Femur (tissue), 1 donor: Measurements from ENCODE around the gene RGS19.

Source experiments
- DNase-seq: peaks from one replicate; pipeline ENCODE4 v3.0.0-alpha.2; 2017

RGS19 gene

DNA sequence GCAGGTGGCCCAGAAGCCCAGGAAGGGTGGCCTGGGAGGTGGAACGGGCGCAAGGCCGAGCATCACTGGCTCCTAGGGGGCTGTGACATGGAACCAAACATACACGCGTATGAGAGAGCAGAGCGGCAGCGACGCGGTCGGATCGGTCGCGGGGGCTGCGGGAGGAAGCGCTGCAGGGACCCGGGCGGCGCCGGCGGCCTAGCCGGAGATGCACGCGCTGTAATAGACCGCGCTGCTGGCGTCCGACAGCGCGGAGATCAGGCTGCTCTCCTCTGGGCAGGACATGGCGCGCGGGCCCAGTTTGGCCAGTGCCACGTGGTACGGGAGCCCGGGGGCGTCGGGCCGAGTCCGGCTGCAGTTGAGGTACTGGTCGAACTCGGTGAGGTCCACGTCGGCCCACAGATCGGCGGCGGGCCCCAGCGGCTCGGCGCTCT is 31.3 kb downstream of the RGS19 start:
- no peak for DNase-seq

- no peak for DNase-seq
Measured at GRCh38 chr20:64047046-64047389, 32.3 kb downstream of the RGS19 start.

DNA sequence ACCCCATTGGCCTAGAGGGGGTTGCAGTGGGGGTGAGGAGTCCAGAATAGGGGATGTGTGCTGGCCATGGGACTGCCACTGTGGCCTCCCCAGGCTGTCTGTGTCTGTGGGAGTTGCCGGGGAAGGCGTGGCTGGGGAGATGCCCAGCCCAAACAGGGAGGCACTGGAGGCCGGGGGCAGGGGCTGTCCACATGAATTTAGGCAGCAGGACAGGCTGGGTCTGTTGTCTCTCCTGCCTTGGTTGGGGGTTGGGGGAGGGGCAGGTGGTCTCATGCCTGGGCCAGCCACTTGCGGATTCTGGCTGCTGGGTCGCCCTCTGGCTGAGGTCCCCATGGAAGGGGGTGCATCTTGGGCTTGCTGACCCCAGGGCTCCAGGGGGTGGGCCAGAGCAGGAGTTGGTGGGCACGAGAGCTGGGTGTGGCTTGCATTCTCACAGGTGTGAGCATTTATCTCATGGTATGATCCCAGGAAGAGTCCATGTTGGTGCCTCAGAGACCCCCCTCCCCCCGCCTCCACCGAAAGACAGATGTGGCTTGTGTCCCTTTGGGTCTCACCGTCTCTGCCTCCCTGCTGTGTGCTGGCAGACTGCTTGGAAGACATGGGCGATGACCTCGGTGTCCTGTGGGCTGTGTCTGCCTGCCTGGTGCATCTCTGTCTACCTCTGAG is 33.8 kb downstream of the RGS19 start:
- DNase-seq: no peak

- DNase-seq: no peak
Measured at GRCh38 chr20:64044484-64045247, 34.7 kb downstream of the RGS19 start.

DNA sequence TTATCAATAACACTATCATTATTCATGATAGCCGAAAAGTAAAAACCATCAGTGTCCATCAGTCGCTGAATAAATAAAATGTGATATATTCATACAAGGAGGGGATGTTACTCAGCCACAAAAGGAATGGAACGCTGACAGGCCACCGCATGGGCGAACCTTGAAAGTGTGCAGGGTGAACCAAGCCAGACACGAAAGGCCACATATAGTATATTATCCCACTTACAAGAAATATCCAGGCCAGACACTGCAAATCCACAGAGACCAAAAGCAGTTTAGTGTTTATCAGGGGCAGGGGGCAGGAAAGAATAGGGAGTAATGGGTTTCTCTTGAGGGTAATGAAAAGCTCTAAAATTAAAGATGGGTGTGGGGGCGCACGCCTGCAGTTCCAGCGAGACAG is 35.5 kb downstream of the RGS19 start:
- DNase-seq: no peak

- DNase-seq: no peak
Measured at GRCh38 chr20:64042054-64042781, 37.1 kb downstream of the RGS19 start.

GRCh38 chr20:64041781-64042053 is 37.6 kb downstream of the RGS19 start:
- no peak for DNase-seq

DNA sequence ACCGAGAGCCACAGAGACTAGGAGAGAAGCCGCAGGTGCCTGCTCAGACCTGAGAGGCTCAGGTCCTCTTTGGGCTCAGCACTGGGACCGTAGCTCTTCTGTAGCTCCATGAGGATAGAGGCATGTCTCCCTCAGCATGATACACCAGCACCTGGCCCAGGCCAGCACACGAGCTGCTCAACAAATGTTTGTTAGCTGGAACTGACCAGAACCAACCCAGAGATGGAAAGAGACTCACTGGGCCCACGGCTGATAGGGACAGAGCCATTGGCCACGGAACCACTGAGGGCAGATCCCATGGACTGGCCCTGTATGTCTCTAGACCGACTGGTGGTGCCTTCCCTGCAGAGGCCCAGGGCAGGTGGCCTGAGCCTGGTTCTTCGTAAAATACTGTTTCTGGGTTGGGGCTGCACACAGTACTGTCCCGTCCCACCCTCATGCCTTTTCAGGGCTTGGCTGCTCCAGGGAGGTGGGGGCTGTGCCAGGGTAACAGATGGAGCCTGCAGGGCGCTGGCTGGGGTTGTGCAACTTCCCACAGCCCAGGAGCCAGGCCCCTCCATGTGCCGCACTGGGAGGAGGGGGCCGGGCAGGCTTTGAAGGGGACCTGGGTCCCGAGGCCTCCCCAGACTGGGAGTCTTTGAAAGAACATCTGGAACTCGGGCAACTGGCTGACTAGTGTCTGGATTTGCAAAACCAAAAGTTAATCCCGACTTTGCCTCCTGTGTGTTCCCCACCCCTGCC is 38.1 kb downstream of the RGS19 start:
- DNase-seq: no peak

DNA sequence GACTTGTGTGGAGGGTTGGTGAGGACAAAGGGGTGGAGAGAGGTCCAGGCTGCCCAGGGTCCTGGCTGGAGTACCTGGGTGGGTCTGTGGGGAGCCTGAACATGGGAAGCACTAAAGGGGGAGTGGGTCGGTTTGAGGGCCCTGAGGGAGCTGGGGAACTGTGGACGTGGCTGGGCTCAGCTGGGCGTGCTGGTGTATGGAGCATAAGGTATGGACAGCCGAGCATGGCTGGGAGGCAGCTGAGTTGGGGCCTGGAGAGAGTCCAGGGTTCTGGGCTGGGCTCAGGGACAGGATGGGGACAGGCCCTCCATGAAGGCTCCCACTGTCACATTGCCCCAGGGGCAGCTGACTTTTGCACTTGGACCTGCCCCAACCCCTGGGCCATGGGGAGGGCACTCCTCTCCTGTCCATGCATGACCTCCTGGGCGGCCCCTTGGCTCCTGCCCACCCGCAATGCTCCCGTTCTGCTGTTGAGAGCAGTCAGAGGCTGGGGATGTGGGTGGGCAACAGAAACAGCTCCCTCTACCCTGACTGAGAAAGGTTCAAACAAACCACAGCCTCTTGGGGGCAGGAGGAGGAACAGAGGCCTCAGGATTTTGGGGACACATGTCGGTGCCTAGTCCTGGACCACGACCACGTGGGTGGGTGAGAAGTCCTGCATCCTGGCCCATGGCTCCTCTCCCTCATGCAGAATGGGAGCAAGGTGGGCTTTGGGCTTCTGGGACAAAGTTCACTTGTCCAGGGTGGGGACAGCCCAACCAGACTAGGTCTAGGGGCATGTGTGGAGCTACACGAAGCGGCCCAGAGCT is 38.9 kb downstream of the RGS19 start:
- no peak for DNase-seq

DNA sequence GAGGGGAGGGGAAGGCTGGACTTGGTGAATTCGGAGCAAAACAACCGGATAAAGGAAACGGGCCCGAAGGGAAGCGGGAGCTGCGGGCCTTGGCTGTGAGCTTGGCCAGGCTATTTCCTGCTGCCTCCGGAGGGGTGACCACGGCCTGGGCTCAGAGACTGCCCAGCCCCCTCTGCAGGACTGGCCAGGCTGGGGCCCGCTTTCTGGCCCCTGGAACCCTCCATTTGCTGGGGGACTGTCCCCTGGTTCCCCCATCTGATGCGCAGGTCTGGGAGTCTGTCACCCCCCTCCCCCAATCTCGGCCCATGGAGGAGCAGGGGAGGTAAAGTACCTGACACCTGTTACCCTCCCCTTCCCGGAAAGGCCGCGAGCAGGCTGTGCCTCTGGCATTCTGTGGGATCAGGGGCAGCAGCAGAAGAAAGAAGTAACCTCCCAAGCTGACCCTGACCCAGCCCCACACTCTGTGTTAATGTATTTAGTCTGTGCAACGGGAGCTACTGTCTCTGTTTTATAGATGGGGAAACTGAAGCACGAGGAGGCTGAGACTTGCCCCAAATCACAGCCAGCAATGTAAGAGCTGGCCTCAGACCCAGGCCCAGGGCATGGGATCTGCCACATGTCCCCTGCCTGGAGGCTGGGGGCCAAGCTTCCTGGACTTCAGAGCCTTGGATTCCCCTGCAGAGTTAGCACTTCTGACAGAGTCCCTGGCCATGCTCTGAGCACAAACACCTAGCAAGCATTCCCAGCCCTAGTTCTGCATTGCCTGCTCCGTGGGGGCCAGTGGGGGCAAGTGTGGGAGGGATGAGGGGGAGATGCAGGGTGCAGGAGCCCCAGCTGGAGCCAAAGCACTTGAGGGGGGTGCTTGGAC is 39.8 kb downstream of the RGS19 start:
- DNase-seq: no peak

GRCh38 chr20:64038565-64039292 is 40.6 kb downstream of the RGS19 start:
- DNase-seq: peak; percentile 80

DNA sequence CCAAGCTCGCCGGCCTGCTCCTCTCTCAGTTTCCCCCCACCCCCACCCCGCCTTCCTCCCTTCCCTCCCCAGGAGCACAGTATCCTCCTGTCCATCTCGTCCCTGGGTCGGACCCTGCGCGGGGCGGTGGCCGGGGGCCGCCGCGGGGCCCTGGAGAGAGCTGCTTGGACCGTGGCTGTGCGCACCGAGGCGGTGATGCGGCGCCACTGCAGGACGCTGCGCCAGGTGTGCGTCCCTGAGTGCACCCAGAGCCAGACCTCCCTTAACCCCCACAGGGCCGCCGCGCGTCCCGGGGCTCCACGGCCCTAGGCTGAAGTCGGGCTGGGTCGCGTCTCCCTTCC is 41.1 kb downstream of the RGS19 start:
- no peak for DNase-seq

- DNase-seq: no peak
Measured at GRCh38 chr20:64037498-64038213, 41.7 kb downstream of the RGS19 start.

GRCh38 chr20:64037199-64037497 is 42.2 kb downstream of the RGS19 start:
- DNase-seq: no peak

GRCh38 chr20:64036346-64037198 is 42.7 kb downstream of the RGS19 start:
- DNase-seq: no peak

DNA sequence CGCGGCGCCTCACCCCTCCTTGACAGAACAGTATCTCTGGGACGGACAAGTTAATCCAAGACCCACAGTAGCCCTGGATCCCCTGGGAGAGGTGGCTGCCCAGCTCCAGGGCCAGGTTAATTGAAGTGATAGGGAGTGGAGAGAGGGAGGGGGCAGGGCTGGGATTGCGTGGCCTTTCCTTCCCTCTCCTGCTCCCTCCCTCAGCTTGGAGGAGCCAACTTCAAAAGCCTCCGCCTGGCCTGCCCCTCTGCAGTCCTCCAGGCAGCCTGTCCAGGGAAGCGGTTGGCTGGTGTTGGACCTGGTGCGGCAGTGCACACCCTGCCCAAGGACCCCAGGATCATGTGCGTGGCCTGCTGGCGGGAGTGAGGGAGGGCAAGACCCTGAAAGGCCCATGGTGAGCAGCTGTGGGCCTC is 43.4 kb downstream of the RGS19 start, which contains the start of gene C20orf204:
Gene C20orf204, plus strand, starts transcription at position 250 of the 413 bp plus-strand sequence. Its CDS starts 142 bp downstream, at position 392.
- no peak for DNase-seq

DNA sequence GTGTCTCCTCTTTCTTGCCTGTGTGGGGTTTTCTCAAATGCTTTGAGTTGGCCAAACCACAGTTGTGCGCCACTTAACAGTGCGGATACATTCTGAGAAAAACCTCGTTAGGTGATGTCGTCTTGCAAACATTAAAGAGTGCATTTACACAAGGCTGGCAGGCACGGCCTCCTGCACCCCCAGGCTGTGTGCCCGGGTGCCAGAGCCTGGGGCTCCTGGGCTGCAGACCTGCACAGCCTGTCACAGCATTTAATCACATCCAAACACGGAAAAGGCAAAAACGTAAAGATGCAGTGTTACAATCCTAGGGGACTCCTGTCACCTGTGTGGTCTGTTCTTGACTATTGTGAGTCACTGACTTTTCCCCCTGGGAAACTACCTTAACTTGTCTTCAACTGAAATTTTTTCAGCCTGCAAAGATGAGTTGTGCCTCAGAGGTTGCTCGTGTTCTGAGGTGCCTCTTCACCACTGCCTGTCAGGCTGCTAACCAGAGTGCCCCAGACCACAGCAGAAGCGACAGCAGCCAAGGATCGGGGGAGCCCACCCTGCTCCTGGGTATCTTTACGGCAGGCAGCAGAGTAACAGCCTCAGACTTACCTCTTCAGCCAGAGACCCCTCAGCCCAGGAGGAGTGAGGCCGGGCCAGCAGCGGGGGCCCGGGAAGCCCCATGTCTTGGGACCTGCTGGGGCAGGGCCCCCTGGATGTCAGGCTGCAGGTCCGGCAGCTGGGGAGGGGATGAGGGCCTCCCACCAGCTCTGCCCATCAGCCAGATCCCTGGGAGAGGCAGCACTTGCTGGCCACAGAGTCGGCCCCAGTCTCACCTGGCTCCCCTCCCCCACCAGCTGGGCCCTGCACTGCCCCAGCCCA is 44.0 kb downstream of the RGS19 start:
- no peak for DNase-seq

DNA sequence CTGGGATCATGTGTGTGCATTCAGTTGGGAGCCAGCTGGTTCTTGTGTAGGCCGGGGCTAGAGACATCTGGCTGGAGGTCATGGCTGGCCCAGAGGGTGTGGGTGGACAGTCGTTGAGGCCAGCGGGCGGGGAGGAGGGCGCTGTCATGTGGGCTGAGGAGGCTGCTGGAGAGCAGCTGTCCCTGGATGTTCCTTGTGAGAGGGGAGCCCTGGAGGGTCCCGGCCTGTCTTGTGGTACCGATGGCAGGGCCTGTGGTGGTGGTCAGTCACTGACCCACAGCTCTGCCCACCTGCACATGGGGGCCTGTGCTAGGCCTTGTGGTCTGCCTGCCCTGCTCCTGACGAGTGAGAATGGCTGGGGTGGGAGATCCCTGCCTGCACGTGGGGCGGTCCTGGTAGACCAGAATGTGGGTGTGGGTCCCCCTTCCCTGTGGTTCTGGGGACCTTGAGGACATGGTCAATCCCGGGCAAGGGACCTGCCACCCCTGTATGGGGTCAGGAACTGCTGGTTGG is 45.3 kb downstream of the RGS19 start:
- no peak for DNase-seq
